HG02884 (cell line): Measurements from ENCODE around the gene ERP27.
A peak's percentile ranks its signal among the peaks of the same experiment; 100 is the strongest.

Experiments used
- ATAC-seq: cut with Tn5 transposase; IDR thresholded peaks from one replicate; pipeline ENCODE4 v1.9.1; 2021; ENCODE audit warnings: mild to moderate bottlenecking, moderate library complexity; ENCODE audit not compliant: unreplicated experiment

ERP27 gene

GRCh38 chr12:14938301-14938700 is at the start of gene ERP27:
TSS of gene ERP27 (minus strand) at chr12:14938537. CDS start at chr12:14938508, 29 bp downstream.
- ATAC-seq = no peak

DNA sequence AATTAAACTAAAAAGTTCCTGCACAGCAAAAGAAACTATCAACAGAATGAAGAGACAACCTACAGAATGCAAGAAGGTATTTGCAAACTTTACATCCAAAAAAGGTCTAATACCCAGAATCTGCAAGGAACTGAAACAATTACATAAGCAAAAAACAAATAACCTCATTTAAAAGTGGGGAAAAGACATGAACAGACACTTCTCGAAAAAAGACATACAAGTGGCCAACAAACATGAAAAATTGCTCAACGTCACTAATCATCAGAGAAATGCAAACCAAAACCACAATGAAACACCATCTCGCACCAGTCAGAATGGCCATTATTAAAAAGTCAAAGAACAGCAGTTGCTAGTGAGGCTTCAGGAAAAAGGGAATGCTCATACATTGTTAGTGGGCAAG is 49.7 kb upstream of the ERP27 start:
- ATAC-seq = no peak

GRCh38 chr12:14986449-14986848 is 48.1 kb upstream of the ERP27 start:
- ATAC-seq = no peak

DNA sequence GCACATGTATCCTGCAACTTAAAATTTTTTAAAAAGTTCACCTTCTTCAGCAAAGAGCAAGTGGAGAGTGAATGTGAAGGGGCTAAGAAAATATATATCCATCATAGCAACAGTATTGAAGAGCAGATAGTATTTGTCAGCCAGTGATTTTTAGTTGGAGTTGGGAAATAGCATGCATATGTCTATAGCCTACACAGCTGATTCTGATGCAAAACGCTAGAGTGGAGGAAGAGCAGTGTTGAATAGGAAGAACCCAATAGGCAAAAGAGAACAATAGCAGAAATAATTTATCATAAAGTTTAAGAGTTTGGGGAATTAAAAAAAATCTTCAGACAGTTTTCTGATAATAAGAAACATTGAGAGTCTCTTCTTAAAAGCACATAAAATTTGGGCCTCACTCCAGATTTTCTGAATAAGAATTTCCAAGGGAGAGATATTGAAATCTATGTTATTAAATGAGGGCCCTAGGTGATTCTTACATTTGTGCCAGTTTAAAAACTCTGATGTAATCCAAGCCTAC is 46.5 kb upstream of the ERP27 start:
- ATAC-seq = no peak

GRCh38 chr12:14984036-14984435 is 45.7 kb upstream of the ERP27 start:
- ATAC-seq = no peak

- ATAC-seq = peak; percentile 47
Measured at GRCh38 chr12:14982991-14983390, 44.7 kb upstream of the ERP27 start.

GRCh38 chr12:14982562-14982961 is 44.2 kb upstream of the ERP27 start:
- no peak for ATAC-seq

DNA sequence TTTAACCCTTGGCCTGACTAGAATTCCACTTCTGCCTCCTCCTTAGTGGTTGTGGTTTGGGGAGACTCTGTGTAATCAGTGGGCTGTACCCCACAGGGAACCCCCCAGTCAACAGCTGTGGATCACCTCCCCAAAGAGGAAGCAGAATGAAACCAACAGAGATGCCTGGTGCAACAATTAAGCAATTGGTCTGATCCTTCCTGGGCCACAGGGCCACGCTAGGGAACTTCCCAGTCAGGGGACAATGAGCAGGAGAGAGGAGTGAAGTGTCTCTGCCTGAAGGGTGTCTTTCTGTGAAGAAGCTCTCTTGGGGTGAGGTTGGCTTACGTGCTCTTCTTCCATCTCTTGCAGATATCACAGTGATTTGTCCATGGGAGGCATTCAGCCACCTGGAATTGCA is 42.7 kb upstream of the ERP27 start:
- peak; percentile 59 for ATAC-seq

DNA sequence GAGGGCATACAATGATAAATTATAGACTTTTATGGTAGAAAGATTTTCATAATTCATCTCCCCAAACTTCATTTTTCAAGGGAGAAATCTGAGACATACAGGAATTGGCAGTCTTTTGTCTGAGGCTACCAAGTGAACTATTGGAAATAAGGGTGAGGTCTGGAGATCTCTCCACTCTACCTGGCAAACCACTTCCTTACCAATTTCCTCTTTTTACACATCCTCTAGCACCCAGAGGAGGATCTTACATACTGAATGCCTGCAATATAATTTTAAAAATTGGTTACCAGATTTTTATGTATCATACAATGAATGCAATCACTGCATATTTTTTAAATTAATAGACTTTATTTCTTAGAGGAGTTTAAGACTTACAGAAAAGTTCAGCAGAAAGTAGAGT is 41.1 kb upstream of the ERP27 start:
- no peak for ATAC-seq

DNA sequence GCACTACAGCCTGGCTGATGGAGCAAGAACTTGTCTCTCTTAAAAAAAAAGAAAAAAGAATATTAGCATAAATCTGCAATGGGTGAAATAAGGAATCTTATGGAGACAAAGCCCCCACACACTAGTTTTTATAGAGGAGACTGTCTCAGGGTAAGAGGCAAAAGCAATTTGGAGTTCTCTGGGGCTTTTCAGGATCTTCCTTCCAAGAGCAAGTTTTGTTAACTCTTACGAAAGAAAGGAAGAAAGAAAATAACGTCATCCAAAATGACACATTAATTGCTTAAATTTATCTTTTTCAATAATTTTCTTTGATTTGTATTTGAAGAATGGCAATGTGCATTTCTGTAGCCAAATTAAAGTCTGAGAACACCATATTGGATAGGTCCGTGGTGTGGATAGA is 38.3 kb upstream of the ERP27 start:
- ATAC-seq = no peak

DNA sequence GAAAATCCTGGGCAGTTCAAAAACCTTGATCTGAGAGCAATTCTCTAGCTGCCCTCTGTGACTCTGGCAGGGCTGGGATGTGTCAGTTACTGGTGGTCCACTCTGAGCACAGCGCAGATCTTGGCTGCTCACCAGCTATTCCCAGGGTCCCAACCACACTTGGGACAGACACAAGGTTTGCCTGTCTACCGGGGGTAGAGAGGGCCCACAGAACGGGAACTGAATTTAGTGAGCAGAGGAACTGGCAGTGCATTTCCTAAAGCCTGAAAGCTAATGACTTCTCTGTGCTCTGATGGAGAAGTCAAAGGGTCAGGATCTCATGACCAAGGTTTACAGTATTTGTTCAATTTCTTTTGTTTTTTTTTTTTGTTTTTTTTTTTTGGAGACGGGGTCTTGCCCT is 37.1 kb upstream of the ERP27 start:
- ATAC-seq = no peak

DNA sequence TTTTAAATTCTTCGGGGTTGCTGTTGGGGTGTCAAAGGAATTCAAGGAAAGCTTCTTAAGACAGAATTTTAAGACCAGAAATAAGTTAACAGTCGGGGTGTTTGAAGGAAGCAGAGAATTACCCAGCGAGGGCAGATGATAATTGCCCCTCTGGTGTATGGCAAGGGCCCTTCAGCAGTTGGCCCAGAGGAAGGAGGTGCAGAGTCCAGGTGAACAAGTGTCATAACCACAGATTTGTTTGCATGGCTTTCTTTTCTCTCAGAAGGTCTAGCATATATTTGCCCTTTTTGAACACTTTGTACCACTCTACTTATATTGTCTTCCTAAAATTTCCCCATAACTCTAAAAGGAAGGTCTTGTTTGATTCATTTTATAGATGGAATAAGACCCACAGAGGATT is 36.3 kb upstream of the ERP27 start:
- ATAC-seq = no peak

DNA sequence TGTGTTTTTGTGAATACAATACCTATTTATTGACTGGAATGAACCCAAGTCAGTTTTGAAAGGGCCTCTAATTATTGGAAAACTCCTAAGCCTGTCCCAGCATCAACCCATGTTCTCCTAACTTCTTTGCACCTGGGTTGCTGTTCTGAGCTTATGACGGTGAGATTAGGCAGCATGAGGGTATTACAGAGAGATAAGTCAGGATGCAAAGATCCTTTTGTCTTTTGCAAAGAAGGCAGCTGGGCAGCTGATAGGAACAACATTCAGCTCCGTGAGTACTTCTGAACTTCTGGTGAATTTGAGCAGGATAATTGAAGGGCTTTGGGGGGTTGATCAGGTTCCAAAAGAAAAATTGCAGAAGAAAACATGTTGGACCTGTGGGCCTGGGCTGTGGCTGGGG is 34.5 kb upstream of the ERP27 start, which contains the start of gene PDE6H:
Gene PDE6H (plus strand): TSS at position 227 of the 400 bp plus-strand sequence. CDS start 4,971 bp downstream, outside the sequence.
- no peak for ATAC-seq

- ATAC-seq = no peak
Measured at GRCh38 chr12:14970473-14970872, 32.1 kb upstream of the ERP27 start.

DNA sequence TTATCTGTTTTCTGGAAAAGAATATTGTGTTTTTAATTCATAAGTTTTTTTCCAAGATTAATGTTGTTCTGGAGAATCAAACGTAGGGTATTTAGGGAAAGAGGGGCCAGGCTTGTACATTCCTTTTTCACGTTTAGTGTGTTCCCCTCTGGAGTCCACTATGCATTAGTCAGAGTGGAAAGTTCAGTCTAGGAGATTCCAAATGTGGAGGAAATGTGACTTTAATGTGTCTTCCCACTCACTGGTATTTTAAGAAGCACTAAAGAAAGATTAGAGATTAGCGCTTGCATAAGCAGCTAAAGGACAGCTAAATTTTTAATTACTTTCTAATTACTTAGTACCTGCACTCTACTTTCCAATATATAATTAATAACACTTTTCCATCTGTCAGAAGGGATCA is 30.1 kb upstream of the ERP27 start:
- ATAC-seq = no peak

- ATAC-seq = no peak
Measured at GRCh38 chr12:14965221-14965620, 26.9 kb upstream of the ERP27 start.

- ATAC-seq = no peak
Measured at GRCh38 chr12:14964406-14964805, 26.1 kb upstream of the ERP27 start.

GRCh38 chr12:14963520-14963919 is 25.2 kb upstream of the ERP27 start:
- no peak for ATAC-seq

GRCh38 chr12:14962797-14963196 is 24.5 kb upstream of the ERP27 start:
- no peak for ATAC-seq

DNA sequence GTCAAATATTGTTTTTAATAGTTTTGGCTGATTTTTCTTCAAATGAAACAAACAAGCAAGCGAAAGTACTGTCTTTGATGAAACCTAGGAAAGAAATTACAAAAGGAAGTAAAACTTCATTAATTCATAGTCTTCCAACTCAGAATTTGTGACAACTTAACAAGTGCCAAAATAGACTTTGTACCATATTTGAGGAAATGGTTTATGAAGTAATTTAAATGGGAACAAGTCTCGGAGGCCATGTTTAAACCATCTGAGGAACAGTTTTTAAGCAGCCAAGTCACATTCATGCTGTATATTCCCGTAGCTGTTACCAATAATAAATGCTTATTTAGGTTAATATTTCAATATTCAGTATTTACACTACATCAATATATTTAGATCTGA is 23.8 kb upstream of the ERP27 start:
- no peak for ATAC-seq

DNA sequence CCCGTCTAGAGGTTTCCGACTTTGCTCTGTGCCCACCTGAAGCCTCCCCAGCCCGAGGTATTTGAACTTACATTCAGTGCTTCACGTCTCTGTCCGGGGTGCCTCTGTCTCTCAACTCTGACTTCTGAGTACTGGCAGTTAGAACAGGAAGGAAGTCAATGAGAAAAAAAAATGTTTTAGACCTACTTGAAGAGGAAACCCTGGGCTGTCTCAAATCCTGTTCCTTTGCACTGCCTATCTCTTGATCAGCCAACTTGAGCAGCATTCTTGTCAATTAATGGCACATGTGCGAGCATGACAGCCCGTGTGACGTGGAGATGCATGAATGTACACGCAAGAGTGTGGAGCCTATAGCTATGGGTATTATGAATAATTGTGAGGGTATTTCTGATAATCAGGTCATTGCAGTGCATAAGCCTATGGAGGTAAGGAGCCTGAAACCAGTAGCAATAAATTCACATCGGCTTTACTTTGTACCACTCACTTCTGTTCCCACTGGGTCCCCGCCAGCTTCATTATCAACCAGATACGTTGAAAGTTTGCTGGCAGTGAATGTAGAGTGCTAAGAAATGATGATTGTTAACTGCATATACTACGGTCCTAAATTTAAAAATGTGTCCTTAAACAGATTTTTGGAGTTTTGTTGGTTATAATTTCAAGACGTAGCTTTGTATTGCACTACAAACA is 23.3 kb upstream of the ERP27 start, which contains the start of gene ARHGDIB:
Gene ARHGDIB (minus strand): TSS at position 136 of the 687 bp plus-strand sequence. CDS start 10,889 bp downstream, outside the sequence.
- ATAC-seq = peak; percentile 56

- peak; percentile 26 for ATAC-seq
Measured at GRCh38 chr12:14960548-14961465, 22.5 kb upstream of the ERP27 start.
